Occipital lobe (tissue), 2 donors: ENCODE data around the gene ASF1B. TPM values are rescaled to one million over a fixed set of nuclear protein-coding genes. Genes with fewer than 3 reads are reported as not detected.
A peak's percentile ranks its signal among the peaks of the same experiment; 100 is the strongest.

ENCODE experiments used
- DNase-seq: peaks from one replicate; lab custom pipeline; 2025; lab: John Stamatoyannopoulos, UW
- total RNA-seq: library from RNA; depleted of rRNA; stranded (reverse); fragments of >200 nt; gene quantifications from one replicate; pipeline ENCODE4 v1.2.3, GENCODE V29; 2014

The ASF1B gene
- total RNA-seq, 1 donor from 2014 or later, result 1.4 TPM

DNA sequence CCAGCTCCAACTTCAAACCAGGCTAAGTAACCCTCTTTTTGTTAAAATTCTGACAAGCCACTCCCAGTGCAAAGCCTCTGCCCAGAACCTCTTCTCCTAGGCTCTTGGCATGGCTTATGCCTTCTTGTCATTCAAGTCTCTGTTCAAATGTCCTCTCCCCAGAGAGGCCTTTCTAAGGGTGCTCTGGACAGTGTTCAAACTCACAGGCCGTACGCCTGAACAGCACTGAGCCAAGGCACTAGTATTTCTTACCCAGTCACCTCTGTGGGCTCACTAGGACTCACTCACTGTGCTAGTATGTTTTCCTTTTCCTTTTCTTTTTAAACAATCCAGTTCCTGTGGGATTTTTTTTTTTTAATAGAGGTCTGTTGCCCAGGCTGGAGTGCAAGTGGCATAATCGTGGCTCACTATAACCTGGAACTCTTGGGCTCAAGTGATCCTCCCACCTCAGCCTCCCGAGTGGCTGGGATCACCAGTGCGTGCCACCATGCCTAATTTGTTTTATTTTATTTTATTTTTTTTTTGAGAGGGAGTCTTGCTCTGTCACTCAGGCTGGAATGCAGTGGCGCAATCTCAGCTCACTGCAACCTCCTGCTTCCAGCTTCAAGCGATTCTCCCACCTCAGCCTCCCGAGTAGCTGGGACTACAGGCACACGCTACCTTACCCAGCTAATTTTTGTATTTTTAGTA is 2.3 kb upstream of the ASF1B start:
- no peak for DNase-seq

DNA sequence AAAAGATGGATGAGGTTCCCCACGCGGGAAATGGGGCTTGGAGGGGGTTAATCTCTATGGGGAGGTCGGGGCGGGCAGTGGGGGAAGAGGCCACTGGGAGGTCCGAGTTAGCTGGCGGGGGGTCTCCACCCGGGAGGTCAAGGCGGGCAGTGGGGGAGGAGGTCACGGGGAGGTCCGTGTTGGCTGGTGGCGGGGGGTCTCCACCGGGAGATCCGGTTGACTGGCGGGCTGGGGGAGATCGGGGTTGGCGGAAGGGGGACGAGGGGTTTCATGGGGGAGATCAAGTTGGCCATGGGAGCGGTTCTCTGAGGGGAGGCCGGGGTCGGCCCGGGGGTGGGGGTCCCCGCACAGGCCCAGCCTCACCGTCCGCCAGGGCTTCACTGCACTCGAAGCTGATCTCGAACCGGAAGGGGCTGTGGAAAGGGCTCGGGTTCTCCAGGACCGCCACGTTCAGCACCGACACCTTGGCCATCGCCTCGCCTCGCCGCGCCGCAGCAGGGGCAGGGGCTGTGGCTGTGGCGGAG is 342 bp downstream of the ASF1B start:
- no peak for DNase-seq

- DNase-seq, result no peak
Observed at GRCh38 chr19:14135355-14135754, 1.0 kb downstream of the ASF1B start.

GRCh38 chr19:14127929-14128509 is 8.4 kb downstream of the ASF1B start:
- DNase-seq, result no peak

DNA sequence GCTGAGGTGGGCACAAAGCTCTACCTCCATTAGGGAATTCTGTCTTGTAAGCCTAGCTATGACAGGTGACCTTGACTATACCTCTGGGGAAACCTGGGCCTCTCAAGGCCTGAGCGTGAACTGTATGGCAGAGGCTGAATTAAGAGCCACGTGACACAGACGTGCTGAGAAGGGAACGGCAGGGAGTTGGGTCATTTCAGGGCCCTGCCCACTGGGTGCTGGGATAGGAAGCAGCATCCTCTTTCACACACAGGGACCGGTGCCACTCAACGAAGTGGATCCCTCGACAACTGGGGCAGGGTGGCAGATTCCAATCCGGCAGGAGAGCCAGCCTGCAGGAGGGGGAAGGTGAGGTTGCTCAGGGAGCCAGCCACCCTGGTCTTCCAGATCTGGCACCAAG is 9.2 kb downstream of the ASF1B start:
- no peak for DNase-seq

GRCh38 chr19:14122924-14123323 is 13.5 kb downstream of the ASF1B start:
- DNase-seq, result no peak

- DNase-seq, result no peak
Observed at GRCh38 chr19:14120497-14120780, 15.9 kb downstream of the ASF1B start.

DNA sequence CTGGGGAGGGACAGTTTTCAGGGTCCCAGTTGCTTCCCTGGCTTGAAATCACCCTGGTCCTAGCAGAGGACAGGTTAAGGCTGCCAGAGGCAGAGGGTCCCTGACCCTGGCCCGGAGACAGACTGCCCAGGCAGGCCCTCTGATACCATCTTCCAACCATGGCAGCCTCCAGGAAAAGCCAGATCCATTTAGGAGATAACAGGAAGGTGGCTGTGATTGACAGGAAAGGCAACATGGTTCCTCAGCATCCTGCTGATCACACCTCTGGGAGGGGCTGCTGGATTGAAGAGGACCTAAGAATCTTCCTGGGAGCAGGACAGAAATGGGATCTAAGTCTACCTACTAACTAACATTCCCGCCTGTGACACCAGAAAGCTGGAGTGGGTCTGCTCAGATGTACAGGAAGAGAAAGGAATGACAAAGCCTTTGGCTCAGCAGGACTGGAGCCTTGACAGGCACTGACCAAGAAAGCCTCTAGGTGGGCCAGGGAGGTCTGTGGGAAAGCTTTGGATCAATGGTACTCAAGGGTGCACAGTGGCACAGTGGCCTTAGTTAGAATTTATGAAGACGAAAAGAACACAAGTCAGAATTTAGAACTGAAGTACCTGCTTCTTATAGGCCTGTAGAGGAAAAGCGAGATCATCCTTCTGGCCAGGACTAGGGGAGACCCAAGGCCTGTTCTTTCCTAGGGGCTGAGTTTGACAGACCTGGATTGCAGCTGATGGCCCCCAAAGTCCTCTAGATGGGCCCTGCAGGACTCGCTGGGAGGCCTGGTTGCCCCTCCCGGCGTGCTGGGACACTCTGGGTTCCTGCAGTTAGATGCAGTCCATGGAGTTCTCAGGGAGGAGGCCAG is 16.5 kb downstream of the ASF1B start:
- no peak for DNase-seq

GRCh38 chr19:14119146-14119545 is 17.2 kb downstream of the ASF1B start:
- no peak for DNase-seq

DNA sequence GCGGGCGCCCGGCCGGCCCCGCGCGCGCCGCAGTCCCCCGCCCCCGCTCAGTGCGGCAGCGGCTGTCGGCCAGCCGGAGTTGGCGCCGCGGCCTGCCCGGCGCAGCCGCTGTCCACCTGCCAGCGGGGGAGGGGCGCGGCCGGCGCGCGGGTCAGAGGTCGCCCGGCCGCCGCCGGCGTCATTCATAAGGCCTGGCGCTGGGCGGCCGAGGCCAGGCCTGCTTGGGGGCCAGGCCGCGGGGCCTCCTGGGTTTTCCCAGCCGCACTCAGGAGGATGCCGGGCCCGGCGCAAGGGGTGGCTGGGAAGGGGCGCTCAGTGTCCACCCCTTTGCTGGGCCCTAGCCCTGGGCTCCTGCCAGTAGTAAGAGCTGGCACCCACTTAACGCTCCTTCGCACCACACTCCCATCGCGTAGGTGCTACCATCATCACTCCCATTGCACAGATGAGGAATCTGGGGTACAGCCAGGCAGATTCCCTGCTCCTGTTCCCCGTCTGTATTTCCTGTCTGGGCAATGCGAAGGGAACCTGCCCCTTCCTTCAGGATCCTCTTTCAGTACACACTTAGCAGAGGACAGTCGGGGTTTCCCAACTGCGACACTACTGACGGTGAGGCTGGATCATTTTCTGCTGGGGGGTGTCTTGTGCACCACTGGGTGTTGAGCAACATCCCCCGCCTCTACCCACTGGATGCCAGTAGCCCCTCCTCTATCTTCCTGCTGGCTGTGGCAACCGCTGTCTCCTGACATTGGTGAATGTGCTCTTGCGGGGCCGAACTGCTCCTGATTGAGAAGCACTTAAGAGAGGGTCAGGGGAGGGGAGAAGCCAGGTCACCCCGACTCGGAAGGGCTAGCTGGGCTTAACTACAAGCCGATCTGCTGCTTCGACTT is 18.0 kb downstream of the ASF1B start:
- peak; percentile 73 for DNase-seq

DNA sequence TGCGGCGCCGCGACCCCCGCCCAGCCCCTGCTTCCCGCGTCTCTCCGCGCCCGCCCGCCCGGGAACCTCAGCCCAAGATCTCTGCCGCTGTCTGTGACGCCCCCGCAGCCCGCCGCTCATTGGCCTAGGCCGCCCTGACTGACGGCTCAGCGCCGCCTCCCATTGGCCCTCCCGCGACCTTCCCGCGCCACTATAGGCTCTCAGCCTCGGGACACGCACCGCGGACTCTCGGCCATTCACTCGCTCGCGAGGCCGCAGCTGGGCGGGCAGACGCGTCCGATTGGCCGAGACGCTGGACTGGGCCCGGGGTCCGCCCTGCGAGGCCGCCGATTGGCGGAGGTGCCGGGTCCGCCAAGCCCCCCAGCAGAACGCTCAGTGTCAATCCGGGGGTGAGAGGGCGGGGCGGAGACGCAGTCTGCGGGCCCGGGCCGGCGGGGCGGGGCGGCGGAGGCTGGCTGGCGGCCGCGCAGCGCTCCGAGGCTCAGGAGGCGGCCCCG is 18.7 kb downstream of the ASF1B start, which contains the start of gene PRKACA:
PRKACA (minus strand) TSS at position 95 of the 497 bp plus-strand sequence. CDS start 215 bp downstream, outside the sequence.
- peak; percentile 99 for DNase-seq

DNA sequence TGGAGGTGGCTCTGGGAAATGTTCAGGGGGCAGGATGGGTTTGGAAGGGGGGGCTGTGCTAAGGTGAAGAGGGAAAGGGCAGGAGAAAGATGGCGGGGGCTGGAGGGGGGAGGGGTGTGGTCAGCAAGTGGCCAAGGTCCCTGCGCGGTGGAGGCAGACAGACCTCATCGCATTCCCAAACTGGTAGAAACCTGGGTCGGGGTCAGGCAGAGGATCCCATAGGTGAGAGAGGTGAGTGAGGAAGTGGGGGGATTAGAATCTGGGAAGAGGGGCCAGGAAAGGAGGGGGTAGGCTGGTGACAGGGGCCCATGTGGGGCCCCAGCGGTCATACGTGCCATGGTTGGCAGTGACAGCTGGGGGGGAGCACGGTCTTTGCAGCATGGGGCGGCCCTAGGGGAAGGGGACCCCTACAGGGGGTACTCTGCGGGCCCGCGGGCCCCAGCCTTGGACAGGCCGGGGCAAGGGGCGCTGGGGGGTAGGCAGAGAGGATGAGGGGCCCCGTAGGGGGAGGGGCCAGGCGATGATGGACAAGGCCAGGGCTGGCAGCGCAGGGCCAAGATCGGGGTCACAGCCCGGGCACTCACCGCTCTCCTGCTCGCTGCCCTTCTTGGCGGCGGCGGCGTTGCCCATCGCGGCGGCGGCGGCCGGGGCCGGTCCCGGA is 19.3 kb downstream of the ASF1B start:
- DNase-seq, result no peak

GRCh38 chr19:14116525-14116917 is 19.9 kb downstream of the ASF1B start:
- no peak for DNase-seq

DNA sequence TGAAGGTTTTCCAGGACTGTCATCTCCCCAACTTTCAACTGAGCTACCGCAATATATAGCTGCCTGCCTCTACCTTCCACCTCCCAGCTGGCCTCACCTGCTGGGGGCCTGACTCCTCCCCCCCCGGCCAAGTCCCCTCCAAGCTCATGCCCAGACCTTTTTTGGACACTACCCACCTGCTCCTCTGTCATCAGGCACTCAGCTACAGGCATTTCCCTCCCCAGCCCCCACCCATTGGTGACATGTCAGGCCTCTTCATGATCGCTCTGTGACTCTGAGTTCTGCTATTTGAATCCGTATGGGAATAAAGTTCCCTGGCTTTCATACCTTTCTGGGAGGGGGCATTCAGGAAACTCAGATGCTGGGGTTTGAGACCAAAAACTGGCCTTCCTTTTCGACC is 20.6 kb downstream of the ASF1B start:
- no peak for DNase-seq

GRCh38 chr19:14114854-14115253 is 21.5 kb downstream of the ASF1B start:
- DNase-seq, result no peak

DNA sequence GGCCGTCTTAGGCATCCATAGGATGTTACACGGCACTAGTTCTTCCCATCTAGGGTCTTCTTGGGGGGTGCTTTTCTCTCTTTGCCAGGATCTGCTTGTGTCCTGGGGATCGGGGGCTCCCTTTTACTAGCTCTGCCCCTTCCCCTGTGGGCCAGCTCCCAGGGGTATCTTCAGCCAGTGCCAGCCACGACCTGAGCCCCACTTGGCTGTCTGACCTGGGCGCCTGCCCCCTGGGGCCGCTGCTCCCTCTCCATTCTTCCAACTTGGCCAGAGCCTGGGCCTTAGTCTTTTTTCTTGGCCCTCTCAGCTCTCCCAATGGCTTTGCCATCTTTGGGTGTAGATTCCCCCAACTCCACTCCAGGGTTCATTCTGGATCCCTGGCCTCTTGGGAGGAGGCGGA is 21.9 kb downstream of the ASF1B start:
- no peak for DNase-seq

DNA sequence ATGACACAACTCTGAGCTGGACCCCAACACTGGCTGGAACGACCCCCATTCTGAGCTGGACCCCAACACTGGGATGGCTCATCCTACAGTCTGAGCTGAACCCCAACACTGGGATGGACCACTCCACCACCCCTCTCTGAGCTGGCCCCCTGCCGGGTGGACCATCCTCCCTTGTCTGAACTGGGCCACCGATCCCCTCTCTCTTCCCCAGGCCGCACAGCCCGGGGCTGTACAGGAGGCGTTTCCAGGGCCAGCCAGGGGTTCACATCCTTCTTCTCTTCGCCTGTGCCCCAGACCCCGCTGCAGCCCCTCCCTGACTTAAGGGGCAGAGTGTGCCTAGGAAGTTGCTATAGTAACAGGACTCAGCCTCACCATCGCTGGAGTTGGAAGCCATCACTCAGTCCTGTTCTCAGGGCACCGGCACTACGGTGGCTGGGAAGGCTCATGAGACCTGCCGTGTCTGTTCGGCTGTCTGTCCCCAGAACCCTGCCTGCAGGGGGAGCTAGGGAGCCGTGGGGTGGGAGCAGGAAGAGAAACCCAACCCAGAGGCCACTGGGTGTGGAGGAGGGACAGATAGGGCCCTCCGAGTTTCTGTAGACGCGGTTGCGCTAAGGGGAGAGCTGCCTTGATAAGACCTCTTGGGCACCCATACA is 22.5 kb downstream of the ASF1B start:
- DNase-seq, result no peak

DNA sequence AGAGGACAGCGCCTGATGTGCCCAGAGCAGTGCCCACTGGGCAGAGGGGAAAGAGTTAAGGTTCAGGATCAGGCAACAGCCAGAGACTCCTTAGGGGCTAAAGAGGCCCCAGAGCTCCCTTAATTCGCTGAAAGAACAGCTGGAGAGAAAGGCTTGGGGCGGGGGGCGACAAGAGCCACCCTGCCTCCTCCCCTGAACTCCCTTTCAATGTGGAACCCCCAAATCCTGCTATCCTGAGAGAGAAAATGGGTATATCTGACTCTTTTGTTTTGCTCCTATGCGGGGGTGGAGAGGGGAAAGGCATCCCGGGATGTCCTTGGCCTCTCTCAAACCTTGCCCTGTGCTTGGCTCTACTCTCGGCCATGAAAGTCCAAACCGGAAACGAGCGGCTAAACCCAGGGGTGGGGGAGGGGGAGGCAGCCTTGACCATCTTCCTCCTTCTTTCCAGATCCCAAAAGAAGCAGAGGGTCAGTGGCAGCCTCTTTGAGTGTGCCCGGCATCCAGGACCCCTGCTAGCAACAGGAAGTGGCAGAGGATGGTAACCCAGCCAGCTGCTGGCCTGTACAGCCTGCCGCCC is 23.5 kb downstream of the ASF1B start:
- DNase-seq, result no peak

GRCh38 chr19:14112051-14112808 is 24.2 kb downstream of the ASF1B start:
- no peak for DNase-seq
